ENCODE measurements around the gene REN.

Gene REN

GRCh38 chr1:204130178-204130577, 36.0 kb downstream of the REN start:
- Histone ChIP-seq H3K4me1 (ENCODE audit: control insufficient read depth in 1 of 2, insufficient read depth in 1 of 2, low read depth in 1 of 2, low read length in 1 of 2) (peaks cover 4 to 9% of the 10 kb centered on the region in 2 experiments), H3K27ac (no peak overlapping the region), H3K4me3 (ENCODE audit: low read depth in 1 of 2, low read length in 1 of 2) (no peak overlapping the region), H3K36me3 (no peaks in the 10 kb centered on the region), H3K27me3 (no peaks in the 10 kb centered on the region), H3K9me3 (no peaks in the 10 kb centered on the region)
- no peak for TF ChIP-seq CTCF (IDR thresholded peaks at IDR 0.05)

- Histone ChIP-seq H3K27me3 (no peaks in the 10 kb centered on the region), H3K9me3 (no peaks in the 10 kb centered on the region), H3K27ac (no peak overlapping the region), H3K4me3 (ENCODE audit: low read depth in 1 of 2, low read length in 1 of 2) (peak overlapping the region in 1 of 2 experiments; percentile 45), H3K36me3 (no peaks in the 10 kb centered on the region), H3K4me1 (ENCODE audit: control insufficient read depth in 1 of 2, insufficient read depth in 1 of 2, low read depth in 1 of 2, low read length in 1 of 2) (peaks cover 4 to 9% of the 10 kb centered on the region in 2 experiments)
- TF ChIP-seq CTCF (IDR thresholded peaks at IDR 0.05) = peak; percentile 91
Measured at GRCh38 chr1:204128964-204129896, 36.9 kb downstream of the REN start.

- Histone ChIP-seq H3K4me3 (ENCODE audit: low read depth in 1 of 2, low read length in 1 of 2) (no peak overlapping the region), H3K27ac (no peak overlapping the region), H3K27me3 (no peaks in the 10 kb centered on the region), H3K9me3 (no peaks in the 10 kb centered on the region), H3K4me1 (ENCODE audit: control insufficient read depth in 1 of 2, insufficient read depth in 1 of 2, low read depth in 1 of 2, low read length in 1 of 2) (peaks cover 4 to 9% of the 10 kb centered on the region in 2 experiments), H3K36me3 (no peaks in the 10 kb centered on the region)
- TF ChIP-seq CTCF (IDR thresholded peaks at IDR 0.05) = no peak
Measured at GRCh38 chr1:204128464-204128963, 37.6 kb downstream of the REN start.

GRCh38 chr1:204127597-204128242, 38.4 kb downstream of the REN start:
- no peak overlapping the region for H3K27ac ChIP-seq
- H3K4me3 ChIP-seq (ENCODE audit: low read depth in 1 of 2, low read length in 1 of 2) = no peak overlapping the region
- H3K4me1 ChIP-seq (ENCODE audit: control insufficient read depth in 1 of 2, insufficient read depth in 1 of 2, low read depth in 1 of 2, low read length in 1 of 2) = peaks cover 4 to 9% of the 10 kb centered on the region in 2 experiments
- peak; percentile 17 for TF ChIP-seq CTCF (IDR thresholded peaks at IDR 0.05)
- H3K9me3 ChIP-seq = no peaks in the 10 kb centered on the region
- no peaks in the 10 kb centered on the region for H3K36me3 ChIP-seq
- H3K27me3 ChIP-seq = no peaks in the 10 kb centered on the region

- H3K4me3 ChIP-seq (ENCODE audit: low read depth in 1 of 2, low read length in 1 of 2) = no peak overlapping the region
- H3K27me3 ChIP-seq = no peaks in the 10 kb centered on the region
- H3K9me3 ChIP-seq = no peaks in the 10 kb centered on the region
- H3K36me3 ChIP-seq = no peaks in the 10 kb centered on the region
- no peak overlapping the region for H3K27ac ChIP-seq
- no peak for TF ChIP-seq CTCF (IDR thresholded peaks at IDR 0.05)
- peaks cover 4 to 9% of the 10 kb centered on the region in 2 experiments for H3K4me1 ChIP-seq (ENCODE audit: control insufficient read depth in 1 of 2, insufficient read depth in 1 of 2, low read depth in 1 of 2, low read length in 1 of 2)
Measured at GRCh38 chr1:204126956-204127355, 39.2 kb downstream of the REN start.

All from neutrophil (primary cell).